ENCODE measurements around the gene FJX1. TPM values are rescaled to one million over a fixed set of nuclear protein-coding genes. Genes with fewer than 3 reads are reported as not detected.

Gene FJX1
- total RNA-seq, 1 experiment from 2014 or later = 13.7 TPM

DNA sequence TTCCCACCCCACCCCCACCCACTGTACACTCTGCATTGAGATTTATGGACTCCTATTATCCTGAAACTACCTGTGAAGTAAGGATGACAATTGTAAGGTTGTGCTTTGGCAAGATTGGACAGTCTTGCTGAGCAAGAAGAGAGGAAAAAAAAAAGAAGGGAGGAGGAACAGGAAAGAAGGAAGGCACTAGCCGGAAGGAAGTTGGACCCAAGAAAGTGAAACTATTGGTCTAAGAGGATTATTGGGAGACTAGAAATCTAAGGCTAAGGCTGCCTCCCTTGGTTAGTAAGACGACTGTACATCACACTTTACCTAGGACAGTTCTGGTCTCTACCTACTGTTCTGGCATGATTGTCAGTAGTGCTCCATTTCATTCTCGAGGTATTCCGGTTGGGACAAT is 32.2 kb downstream of the FJX1 start:
- TF ChIP-seq SP1 (IDR thresholded peaks at IDR 0.05; ENCODE audit: low read depth) = no peak
- TF ChIP-seq JUND (IDR thresholded peaks at IDR 0.05) = no peak
- no peak for TF ChIP-seq EZH2phosphoT487 (IDR thresholded peaks at IDR 0.05; ENCODE audit: borderline replicate concordance)
- TF ChIP-seq, protein P1, sequence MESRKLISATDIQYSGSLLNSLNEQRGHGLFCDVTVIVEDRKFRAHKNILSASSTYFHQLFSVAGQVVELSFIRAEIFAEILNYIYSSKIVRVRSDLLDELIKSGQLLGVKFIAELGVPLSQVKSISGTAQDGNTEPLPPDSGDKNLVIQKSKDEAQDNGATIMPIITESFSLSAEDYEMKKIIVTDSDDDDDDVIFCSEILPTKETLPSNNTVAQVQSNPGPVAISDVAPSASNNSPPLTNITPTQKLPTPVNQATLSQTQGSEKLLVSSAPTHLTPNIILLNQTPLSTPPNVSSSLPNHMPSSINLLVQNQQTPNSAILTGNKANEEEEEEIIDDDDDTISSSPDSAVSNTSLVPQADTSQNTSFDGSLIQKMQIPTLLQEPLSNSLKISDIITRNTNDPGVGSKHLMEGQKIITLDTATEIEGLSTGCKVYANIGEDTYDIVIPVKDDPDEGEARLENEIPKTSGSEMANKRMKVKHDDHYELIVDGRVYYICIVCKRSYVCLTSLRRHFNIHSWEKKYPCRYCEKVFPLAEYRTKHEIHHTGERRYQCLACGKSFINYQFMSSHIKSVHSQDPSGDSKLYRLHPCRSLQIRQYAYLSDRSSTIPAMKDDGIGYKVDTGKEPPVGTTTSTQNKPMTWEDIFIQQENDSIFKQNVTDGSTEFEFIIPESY (IDR thresholded peaks at IDR 0.05; ENCODE audit: extremely low read depth, insufficient replicate concordance, low read length) = no peak
- TF ChIP-seq ZFX (IDR thresholded peaks at IDR 0.05) = no peak
- no peak for TF ChIP-seq EGR1 (IDR thresholded peaks at IDR 0.05; ENCODE audit: low read depth)
- TF ChIP-seq ZNF274 (IDR thresholded peaks at IDR 0.05; ENCODE audit: low read depth, low read length) = no peak
- no peak for TF ChIP-seq YY1 (IDR thresholded peaks at IDR 0.05; ENCODE audit: extremely low read depth, insufficient replicate concordance, low read depth, low read length)
- no peak for TF ChIP-seq RAD21 (IDR thresholded peaks at IDR 0.05; ENCODE audit: low read depth)
- no peak for TF ChIP-seq FOSL1 (IDR thresholded peaks at IDR 0.05; ENCODE audit: low read depth)
- no peak for TF ChIP-seq CEBPB (IDR thresholded peaks at IDR 0.05; ENCODE audit: low read depth)
- no peak for TF ChIP-seq CBX3 (IDR thresholded peaks at IDR 0.05; ENCODE audit: low read depth)
- no peak for TF ChIP-seq ELF1 (IDR thresholded peaks at IDR 0.05; ENCODE audit: borderline replicate concordance, low read depth)
- no peak for TF ChIP-seq SIN3A (IDR thresholded peaks at IDR 0.05; ENCODE audit: low read depth)
- TF ChIP-seq TCF7L2 (IDR thresholded peaks at IDR 0.05; ENCODE audit: borderline replicate concordance, extremely low read depth, insufficient read depth, insufficient read length) = no peak
- TF ChIP-seq, protein P2, sequence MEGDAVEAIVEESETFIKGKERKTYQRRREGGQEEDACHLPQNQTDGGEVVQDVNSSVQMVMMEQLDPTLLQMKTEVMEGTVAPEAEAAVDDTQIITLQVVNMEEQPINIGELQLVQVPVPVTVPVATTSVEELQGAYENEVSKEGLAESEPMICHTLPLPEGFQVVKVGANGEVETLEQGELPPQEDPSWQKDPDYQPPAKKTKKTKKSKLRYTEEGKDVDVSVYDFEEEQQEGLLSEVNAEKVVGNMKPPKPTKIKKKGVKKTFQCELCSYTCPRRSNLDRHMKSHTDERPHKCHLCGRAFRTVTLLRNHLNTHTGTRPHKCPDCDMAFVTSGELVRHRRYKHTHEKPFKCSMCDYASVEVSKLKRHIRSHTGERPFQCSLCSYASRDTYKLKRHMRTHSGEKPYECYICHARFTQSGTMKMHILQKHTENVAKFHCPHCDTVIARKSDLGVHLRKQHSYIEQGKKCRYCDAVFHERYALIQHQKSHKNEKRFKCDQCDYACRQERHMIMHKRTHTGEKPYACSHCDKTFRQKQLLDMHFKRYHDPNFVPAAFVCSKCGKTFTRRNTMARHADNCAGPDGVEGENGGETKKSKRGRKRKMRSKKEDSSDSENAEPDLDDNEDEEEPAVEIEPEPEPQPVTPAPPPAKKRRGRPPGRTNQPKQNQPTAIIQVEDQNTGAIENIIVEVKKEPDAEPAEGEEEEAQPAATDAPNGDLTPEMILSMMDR (IDR thresholded peaks at IDR 0.05 in 2 of 3, conservative IDR thresholded peaks at IDR 0.05 in 1 of 3; ENCODE audit: borderline replicate concordance in 1 of 3, insufficient read depth in 1 of 3, low read depth in 2 of 3, low read length in 2 of 3) = no peak
- TF ChIP-seq, protein P3, sequence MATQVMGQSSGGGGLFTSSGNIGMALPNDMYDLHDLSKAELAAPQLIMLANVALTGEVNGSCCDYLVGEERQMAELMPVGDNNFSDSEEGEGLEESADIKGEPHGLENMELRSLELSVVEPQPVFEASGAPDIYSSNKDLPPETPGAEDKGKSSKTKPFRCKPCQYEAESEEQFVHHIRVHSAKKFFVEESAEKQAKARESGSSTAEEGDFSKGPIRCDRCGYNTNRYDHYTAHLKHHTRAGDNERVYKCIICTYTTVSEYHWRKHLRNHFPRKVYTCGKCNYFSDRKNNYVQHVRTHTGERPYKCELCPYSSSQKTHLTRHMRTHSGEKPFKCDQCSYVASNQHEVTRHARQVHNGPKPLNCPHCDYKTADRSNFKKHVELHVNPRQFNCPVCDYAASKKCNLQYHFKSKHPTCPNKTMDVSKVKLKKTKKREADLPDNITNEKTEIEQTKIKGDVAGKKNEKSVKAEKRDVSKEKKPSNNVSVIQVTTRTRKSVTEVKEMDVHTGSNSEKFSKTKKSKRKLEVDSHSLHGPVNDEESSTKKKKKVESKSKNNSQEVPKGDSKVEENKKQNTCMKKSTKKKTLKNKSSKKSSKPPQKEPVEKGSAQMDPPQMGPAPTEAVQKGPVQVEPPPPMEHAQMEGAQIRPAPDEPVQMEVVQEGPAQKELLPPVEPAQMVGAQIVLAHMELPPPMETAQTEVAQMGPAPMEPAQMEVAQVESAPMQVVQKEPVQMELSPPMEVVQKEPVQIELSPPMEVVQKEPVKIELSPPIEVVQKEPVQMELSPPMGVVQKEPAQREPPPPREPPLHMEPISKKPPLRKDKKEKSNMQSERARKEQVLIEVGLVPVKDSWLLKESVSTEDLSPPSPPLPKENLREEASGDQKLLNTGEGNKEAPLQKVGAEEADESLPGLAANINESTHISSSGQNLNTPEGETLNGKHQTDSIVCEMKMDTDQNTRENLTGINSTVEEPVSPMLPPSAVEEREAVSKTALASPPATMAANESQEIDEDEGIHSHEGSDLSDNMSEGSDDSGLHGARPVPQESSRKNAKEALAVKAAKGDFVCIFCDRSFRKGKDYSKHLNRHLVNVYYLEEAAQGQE (IDR thresholded peaks at IDR 0.05; ENCODE audit: low read depth) = no peak
- no peak for TF ChIP-seq POLR2AphosphoS5 (IDR thresholded peaks at IDR 0.05; ENCODE audit: low read depth, low read length)
- RAD21 ChIA-PET (ENCODE audit: low non-redundant PET in 1 of 2, low total read pairs in 2 of 2, uncharacterized antibody in 2 of 2, unreplicated experiment in 2 of 2) = no interaction called here
- Histone ChIP-seq H3K36me3 (ENCODE audit: control insufficient read depth in 1 of 2, insufficient read depth in 2 of 2, low read length in 2 of 2) (no peaks in the 10 kb centered on the region), H3K27ac (ENCODE audit: low read depth, low read length) (no peak overlapping the region), H3K9ac (ENCODE audit: low read length) (no peak overlapping the region), H3K27me3 (ENCODE audit: insufficient read depth, low read length) (no peaks in the 10 kb centered on the region), H4K20me1 (ENCODE audit: insufficient read depth) (no peaks in the 10 kb centered on the region), H3K4me1 (ENCODE audit: control insufficient read depth in 1 of 2, insufficient read depth in 2 of 2, low read length in 2 of 2) (peaks cover 0 to 3% of the 10 kb centered on the region in 2 experiments; a peak in 1 of 4 replicates), H3K9me3 (ENCODE audit: control insufficient read depth in 1 of 2, insufficient read depth in 1 of 2, low read depth in 1 of 2, low read length in 2 of 2) (no peaks in the 10 kb centered on the region), H3K4me3 (replicated peaks in 1 of 2; ENCODE audit: low read depth in 1 of 2, low read length in 2 of 2) (no peak overlapping the region), H3K9me2 (ENCODE audit: insufficient read depth) (no peaks in the 10 kb centered on the region), H2AFZ (ENCODE audit: low read depth, low read length, poor library complexity, severe bottlenecking) (no peak overlapping the region), H3K79me2 (ENCODE audit: insufficient read depth, low read length) (no peaks in the 10 kb centered on the region), H3K4me2 (ENCODE audit: low read length) (no peak overlapping the region)
- DNase-seq (ENCODE audit: low read depth, low spot score) (no peak), ATAC-seq (no peak)
- POLR2A ChIA-PET = no interaction called here
- CTCF ChIA-PET = no interaction called here
- intact Hi-C loops (cut with micrococcal nuclease) = no loop called here
- BruUV-seq (replicated peaks) = no TSS peak
